Activated CD4-positive, alpha-beta T cell treated with anti-CD3 and anti-CD28 coated beads, Interleukin-2, amount 50 U/mL, for 1 hour (primary cell): ENCODE data around the gene COG2.
"Not testable (repeated sequence)": the region's sequence is repeated elsewhere in the genome, so short reads cannot be mapped to it uniquely, and the experiment has no call there.

Source experiments
- DNase-seq: peaks from one replicate; pipeline ENCODE4 v3.0.0-alpha.2; 2020

COG2 gene

GRCh38 chr1:230680300-230681025 is 38.2 kb downstream of the COG2 start:
- DNase-seq, result no peak

GRCh38 chr1:230681599-230681998 is 39.3 kb downstream of the COG2 start:
- DNase-seq, result no peak

DNA sequence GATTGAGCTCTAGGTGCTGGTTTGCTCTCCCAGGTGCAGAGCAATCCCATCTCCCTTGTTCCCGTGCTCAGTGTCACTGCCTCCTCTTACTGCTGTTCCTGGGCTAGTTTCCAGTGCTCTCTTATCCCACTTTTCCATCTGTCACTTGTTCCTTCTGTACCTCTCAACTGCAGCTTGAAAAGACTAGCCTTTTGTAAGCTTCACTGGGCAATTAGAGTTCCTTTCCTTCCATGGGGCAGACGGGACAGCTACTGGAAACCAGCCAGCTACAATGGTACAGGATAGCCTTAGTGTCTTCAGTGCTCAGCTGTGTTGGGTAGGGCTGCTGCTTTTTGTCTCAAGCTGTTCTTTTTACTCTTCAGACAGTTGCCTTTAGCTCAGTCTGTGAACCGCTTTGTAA is 40.0 kb downstream of the COG2 start:
- no peak for DNase-seq

DNA sequence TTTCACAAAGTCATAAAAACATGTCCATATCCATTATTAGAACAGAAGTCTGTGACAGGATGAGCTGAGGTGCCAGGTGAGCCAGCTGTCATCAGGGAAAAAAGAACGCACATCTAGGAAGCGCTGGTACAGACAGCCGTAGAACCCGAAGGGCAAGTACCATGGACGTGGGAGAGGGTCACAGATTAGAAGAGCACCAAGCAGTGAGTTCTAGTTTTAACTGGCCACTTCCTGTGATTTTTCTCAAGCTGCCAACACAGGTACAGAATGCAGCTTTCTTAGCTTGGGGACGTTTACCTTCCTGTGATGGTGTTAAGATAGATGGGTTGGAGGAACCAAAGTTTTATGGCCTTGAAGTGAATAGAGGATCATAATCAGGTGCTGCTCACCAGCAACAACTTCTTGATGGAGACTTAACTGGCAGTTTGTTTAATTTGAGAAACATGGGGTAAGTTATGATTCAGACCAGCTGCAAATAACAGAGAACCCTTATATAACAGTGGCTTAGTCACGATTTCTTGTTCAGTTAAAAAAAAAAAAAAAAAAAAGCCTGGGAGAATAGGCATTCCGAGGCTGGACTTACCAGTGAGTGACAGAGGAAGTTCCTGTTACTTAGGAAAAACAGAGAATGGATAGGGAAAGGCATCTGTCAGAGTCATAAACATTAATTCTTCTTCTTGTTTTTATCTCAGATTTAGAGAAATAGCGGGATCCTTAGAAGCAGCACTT is 40.8 kb downstream of the COG2 start:
- DNase-seq, result no peak

GRCh38 chr1:230684146-230684545 is 41.9 kb downstream of the COG2 start:
- DNase-seq, result no peak

DNA sequence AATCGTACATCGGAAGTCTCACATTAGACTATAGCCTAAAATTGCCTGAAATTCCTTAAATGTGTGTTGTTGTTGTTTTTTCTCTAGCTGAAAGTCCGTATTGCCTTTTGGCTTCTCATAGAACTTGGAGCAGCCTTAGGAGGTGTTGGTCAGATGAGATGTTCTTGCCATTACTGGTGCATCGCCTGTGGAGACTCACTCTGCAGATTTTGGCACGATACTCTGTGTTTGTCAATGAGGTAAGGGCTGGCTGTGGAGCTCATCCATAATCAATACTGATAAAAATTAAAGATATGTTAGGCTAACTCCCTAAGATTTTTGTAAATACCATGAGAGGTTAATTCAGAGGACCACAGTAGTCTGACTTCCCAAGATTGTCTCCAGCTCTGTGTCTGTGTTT is 42.7 kb downstream of the COG2 start:
- no peak for DNase-seq

DNA sequence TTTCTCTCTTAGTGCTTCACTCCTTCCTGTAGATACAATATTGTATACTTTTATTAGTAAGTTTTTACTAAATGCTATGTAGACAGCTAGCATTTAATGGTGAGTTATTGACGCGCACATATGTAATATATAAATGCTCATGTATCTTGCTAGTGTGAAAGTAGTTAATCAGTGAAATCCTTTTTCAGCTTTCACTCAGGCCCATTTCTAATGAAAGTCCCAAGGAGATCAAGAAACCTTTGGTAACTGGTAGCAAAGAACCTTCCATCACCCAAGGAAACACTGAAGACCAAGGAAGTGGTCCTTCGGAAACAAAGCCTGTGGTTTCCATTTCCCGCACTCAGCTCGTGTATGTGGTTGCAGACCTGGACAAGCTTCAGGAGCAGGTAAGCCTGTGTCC is 44.5 kb downstream of the COG2 start:
- no peak for DNase-seq

DNA sequence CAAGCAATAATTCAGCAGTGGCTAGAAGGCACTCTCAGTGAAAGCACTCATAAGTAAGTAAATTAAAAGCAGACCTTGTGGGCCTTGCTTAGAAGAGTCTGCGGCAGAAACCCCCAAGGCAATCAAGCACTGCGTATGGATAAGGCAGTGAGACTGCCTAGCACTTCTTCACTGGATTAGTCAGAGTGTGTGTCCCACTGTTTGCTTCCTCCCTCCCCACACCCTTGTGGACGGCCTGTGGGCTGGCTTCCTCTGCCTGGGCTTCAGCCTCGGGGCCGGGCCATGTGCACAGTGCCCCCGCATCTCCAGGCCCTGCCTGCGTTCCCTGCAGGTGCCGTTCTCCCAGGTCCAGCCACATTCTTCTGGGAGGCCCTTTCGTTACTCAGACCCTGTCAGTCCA is 47.8 kb downstream of the COG2 start:
- no peak for DNase-seq

DNA sequence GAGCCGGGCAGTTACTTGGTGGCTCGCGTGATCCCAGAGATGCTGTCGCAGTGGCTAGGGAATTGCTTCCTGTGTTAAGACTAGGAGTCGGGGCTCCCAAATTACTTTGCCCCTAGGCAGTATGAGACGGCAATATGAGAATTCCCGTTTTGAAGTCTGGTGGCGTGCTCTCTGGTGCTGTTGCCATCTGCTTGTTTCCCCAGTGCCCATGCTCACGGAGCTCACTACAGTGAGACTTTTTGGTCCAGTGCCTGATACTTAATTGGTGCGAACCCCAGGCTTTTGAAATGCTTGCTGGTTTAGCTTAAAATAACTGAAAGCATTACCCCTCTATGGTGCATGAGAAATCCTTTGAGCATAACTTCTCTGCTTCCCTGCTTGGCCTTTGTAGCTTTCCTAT is 49.3 kb downstream of the COG2 start:
- DNase-seq, result no peak

- DNase-seq, result no peak
Observed at GRCh38 chr1:230693221-230693620, 50.9 kb downstream of the COG2 start.

- DNase-seq, result no peak
Observed at GRCh38 chr1:230693777-230694176, 51.5 kb downstream of the COG2 start.

- DNase-seq, result no peak
Observed at GRCh38 chr1:230694464-230694863, 52.2 kb downstream of the COG2 start.

DNA sequence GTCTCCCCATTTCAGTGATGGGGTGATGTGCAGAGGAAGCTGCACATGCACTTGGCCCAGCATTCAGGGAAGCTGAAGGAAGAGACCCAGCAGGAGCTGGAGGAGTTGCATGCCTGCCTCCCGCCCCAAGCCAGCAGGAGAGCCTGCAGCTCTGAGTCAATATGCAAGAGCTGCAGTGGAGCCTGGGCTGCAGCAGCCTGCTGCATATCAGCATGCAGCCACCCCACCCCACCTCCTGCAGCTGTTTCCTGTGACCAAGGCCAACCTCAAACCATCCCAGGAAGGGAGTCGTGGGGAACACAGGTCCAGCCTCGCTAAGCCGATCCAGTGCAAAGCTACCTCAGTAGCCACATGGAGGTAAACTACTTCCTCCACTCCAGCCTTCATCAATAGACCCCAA is 52.7 kb downstream of the COG2 start:
- DNase-seq, result no peak

DNA sequence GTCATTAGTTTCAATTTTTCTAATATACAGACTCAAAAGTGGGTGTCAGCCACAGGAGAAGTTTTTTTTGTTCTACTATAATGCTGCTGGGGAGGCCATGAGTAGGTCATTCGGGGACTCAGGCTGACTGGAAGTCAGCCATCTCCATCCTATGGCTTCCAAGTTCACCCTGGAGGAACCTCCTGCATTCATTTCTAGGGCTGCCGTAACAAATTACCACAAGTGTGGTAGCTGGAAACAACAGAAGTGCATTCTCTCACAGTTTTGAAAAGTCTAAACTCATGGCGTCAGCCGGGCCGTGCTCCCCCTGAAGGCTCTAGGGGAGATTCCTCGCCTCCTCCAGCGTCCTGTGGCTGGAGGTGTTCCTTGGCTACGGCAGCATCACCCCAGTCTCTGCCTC is 53.9 kb downstream of the COG2 start:
- DNase-seq, result no peak

DNA sequence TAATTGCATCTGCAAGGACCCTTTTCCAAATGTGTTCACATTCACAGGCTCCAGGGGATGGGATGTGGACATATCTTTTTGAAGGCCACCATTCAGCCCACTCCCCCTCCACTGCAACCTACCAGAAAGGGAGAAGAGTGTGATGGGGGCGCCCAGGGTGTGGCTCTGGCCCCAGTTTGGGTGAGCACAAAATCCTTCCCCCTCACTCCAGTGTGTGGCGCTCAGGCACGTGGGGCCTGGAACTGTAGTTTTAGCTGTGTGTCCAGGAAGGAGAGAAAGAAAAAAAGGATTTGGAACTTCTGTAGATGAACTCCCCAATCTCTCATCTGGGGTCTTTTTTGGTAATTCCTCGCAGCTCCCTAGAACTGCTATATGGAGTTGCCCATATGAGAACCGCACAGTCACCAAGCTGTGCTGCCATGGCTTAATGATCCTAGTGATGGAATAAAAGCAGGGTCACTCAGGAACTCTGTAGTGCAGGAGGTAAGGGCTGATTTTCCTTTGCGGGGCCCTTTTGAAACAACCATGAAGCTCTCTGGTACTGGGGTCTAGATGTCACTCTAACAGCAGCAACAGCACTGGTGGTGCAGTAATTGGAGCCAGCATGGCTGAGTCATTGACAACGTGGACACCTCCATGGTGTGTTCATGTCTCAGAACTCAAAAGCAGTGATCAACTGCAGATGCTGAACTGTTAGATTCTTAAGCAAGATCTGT is 54.6 kb downstream of the COG2 start:
- DNase-seq, result no peak

GRCh38 chr1:230698130-230698529 is 55.8 kb downstream of the COG2 start:
- DNase-seq, result no peak

- not testable (repeated sequence) for DNase-seq
Observed at GRCh38 chr1:230698964-230699363, 56.7 kb downstream of the COG2 start.

DNA sequence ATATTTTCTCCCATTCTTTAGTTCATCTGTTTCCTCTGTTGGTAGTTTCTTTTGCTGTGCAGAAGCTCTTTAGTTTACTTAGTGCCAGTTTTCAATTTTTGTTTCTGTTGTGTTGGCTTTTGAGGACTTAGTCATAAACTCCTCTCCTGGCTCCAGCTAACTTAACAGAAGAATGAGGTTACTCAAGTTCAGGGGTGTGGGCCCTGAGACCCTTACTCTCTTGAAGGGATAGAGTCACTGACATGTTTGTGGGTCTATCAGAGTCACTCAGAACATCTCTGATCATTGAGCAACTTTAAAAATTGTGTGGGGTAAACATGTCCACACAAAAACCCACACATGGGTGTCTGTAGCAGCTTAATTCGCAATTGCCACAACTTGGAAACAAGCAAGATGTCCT is 57.4 kb downstream of the COG2 start:
- no peak for DNase-seq

DNA sequence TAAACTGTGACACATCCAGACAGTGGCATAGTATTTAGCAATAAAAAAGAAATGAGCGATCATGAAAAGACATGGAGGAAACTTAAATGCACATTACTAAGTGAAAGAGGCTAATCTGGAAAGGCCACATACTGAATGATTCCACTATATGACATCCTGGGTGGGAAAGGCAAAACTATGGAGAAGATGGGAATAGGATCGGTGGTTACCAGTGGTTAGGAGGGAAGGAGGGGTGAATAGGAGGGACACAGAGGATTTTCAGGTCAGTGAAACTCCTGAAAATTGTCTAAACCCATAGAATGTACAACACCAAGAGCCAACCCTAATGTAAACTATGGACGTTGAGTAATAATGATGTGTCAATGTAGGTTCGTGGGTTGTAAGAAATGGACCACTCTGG is 57.9 kb downstream of the COG2 start:
- DNase-seq, result no peak

DNA sequence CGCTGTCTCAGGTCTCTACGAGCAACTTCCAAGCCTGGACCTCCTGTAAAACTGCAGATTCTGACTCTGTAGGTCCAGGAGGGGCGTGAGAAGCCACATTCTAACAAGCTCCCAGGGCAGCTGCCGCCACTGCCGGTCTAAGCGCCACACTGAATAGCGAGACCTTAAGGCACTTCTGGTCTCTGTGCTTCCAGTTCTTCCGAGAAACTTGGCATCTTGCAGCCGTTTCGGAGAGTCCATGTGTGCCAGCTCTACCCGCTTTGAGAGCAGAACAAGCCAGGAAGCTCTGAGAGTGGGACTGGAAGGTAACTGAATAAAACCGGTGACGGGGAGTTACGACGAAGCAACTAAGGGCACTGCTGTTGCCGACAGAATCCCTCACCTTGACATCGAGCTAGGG is 59.2 kb downstream of the COG2 start:
- no peak for DNase-seq

GRCh38 chr1:230701895-230702768 is 59.9 kb downstream of the COG2 start:
- DNase-seq, result no peak

GRCh38 chr1:230702934-230703678 is 60.8 kb downstream of the COG2 start:
- DNase-seq, result no peak
